NCI-H1694 treated with DMSO at 0.1 percent for 48 hours (cell line): ENCODE results near the gene KRTAP1-3.
"Not testable (repeated sequence)": the region's sequence is repeated elsewhere in the genome, so short reads cannot be mapped to it uniquely, and the experiment has no call there.

Experiments used
- DNase-seq: peaks from one replicate; lab custom pipeline; 2025; lab: John Stamatoyannopoulos, UW

KRTAP1-3 gene

DNA sequence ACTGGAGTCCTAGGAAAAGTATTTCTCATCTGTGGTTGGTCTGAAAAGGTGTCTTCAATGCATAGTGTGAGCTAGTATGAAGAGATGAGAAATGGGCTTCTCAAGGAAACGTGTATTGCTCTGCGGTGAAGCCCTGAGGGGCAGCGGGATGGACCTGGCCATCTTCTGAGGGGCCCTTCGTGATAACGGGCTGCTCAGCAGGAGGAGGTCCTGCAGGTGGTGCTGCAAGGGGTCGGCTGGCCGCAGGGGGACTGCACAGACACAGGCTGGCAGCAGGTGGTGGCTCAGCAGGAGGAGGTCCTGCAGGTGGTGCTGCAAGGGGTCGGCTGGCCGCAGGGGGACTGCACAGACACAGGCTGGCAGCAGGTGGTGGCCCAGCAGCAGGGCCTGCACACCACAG, 19.9 kb upstream of the KRTAP1-3 start:
- not testable (repeated sequence) for DNase-seq

GRCh38 chr17:41054025-41054424, 19.4 kb upstream of the KRTAP1-3 start:
- DNase-seq, result no peak

GRCh38 chr17:41052566-41052965, 17.9 kb upstream of the KRTAP1-3 start:
- DNase-seq, result no peak

GRCh38 chr17:41049110-41049509, 14.4 kb upstream of the KRTAP1-3 start:
- no peak for DNase-seq

DNA sequence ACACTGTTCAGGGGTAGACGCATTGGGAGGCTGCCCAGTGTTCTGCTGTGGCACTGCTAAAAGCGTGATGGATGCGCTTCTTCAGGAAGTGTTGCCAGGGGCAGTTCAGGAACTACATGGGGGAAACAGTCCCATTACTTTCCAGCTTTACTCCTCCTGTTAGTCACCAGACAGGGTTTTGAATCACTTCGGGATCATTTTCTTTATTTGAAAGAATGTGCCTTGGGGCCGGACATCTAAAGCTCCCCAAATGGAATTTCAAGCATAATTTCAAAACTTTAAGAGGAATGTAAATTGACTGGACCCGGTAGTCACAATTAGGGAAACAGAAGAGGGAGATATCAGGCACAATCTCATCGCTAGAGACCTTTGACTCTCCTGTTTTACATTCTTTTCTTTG, 13.8 kb upstream of the KRTAP1-3 start:
- no peak for DNase-seq

DNA sequence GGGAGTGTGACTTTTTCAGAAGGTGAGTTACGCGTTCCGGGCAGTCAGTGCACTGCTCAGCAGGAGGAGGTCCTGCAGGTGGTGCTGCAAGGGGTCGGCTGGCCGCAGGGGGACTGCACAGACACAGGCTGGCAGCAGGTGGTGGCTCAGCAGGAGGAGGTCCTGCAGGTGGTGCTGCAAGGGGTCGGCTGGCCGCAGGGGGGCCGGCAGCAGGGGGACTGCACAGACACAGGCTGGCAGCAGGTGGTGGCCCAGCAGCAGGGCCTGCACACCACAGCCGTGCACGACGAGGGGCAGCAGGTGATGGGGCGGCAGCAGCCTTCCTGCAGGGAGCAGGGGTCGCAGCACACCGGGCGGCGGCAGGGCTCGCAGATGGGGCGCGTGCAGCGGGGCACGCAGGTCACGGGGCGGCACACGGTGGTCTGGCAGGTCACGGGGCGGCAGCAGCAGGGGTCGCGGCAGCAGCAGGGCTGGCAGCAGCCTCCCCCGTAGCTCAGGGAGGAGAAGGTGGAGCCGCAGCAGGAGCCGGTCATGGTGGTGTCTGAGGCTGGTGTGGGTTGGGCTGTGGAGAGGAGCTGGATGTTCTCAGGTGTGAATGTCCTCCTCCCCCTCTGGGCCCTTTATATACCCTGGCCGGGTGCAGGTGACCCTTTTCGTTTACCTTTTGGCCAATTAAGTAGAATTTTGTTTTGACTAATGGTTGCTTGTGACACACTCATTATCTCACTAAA, 12.2 kb upstream of the KRTAP1-3 start, which contains the start of gene KRTAP2-1:
KRTAP2-1 (minus strand) TSS at position 582 of the 731 bp plus-strand sequence; CDS start at position 533, 49 bp downstream.
- DNase-seq, result not testable (repeated sequence)

GRCh38 chr17:41042953-41043352, 8.3 kb upstream of the KRTAP1-3 start:
- no peak for DNase-seq

- DNase-seq, result not testable (repeated sequence)
These were observed 6.3 kb upstream of the KRTAP1-3 start, which contains the start of gene KRTAP1-1 for GRCh38 chr17:41040783-41041571. Gene KRTAP1-1, minus strand, starts transcription at chr17:41041450. Its CDS starts 53 bp downstream, at chr17:41041397.

- DNase-seq, result no peak
These were observed 3.2 kb upstream of the KRTAP1-3 start for GRCh38 chr17:41037853-41038350.

DNA sequence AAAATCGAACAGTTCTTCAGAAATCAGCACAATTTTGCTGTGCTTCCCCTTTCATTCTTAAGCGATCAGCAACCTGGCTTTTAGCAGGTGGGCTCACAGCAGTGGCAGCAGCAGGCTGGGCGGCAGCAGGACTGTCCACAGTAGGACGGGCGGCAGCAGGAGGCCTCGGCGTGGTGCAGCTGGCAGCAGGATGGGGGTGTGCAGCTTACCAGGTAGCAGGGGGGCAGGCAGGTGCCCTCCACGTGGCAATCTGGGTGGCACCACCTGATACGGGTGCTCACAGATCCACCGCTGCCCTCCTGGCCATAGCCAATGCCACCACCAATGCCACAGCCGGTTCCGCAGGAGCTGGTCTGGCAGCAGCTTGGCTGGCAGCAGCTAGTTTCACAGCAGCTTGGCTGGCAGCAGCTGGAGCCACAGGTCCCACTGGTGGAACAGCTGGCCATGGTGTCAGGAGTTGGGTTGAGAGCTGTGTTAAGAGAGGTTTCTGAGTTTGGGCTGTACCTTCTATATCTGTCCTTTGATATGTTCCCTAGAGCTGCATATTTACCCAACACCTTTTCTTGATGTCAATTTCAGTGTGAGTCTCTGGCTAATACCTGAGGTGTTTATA, 4.9 kb downstream of the KRTAP1-3 start, which contains the start of gene KRTAP1-4:
KRTAP1-4 (minus strand) TSS at position 563 of the 613 bp plus-strand sequence; CDS start at position 446, 117 bp downstream.
- no peak for DNase-seq

DNA sequence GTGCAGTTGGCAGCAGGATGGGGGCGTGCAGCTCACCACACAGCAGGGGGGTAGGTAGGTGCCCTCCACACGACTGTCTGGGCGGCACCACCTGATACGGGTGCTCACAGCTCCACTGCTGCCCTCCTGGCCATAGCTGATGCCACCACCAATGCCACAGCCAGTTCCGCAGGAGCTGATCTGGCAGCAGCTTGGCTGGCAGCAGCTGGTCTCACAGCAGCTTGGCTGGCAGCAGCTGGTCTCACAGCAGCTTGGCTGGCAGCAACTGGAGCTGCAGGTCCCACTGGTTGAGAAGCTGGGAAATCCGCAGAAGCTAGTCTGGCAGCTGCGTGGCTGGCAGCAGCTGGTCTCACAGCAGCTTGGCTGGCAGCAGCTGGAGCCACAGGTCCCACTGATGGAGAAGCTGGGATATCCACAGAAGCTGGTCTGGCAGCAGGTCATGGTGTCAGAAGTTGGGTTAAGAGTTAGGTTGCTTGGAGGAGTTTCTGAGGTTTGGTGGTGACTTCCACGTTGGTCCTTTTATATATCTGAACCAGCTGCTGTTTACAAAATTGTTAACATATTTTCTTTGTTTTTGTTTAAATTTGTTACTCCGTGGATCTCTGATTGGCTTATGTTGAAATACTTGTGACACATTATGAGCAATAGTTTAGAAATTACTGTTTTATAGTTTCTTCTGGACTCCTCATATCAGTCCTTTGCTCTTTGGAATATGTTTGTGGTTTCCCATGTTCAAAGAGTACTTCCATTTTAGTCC, 7.8 kb downstream of the KRTAP1-3 start, which contains the start of gene KRTAP1-5:
KRTAP1-5 (minus strand) TSS at position 494 of the 757 bp plus-strand sequence; CDS start at position 441, 53 bp downstream.
- DNase-seq, result no peak

DNA sequence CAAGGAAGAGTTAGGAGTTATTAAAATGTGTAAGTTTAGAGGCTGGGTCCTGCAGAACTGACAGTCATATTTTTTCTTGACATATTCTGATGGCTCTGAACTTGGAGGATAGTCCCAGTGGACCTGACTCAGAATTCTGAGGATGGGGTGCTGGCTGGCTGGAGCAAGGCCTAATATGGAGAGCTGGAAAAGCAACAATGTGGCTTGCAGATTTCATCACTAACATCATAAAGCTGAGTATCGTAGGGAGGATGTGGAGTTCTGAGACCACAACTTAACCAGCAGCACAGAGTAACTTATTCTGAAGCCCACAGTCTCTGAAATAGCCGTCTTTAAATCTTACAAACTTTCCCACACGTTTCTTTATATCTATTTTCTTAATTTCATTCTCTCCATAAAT, 10.0 kb downstream of the KRTAP1-3 start:
- DNase-seq, result no peak

GRCh38 chr17:41020336-41020735, 14.3 kb downstream of the KRTAP1-3 start:
- no peak for DNase-seq

- no peak for DNase-seq
These were observed 15.3 kb downstream of the KRTAP1-3 start for GRCh38 chr17:41019415-41019814.

GRCh38 chr17:41018541-41018940, 16.1 kb downstream of the KRTAP1-3 start:
- no peak for DNase-seq

DNA sequence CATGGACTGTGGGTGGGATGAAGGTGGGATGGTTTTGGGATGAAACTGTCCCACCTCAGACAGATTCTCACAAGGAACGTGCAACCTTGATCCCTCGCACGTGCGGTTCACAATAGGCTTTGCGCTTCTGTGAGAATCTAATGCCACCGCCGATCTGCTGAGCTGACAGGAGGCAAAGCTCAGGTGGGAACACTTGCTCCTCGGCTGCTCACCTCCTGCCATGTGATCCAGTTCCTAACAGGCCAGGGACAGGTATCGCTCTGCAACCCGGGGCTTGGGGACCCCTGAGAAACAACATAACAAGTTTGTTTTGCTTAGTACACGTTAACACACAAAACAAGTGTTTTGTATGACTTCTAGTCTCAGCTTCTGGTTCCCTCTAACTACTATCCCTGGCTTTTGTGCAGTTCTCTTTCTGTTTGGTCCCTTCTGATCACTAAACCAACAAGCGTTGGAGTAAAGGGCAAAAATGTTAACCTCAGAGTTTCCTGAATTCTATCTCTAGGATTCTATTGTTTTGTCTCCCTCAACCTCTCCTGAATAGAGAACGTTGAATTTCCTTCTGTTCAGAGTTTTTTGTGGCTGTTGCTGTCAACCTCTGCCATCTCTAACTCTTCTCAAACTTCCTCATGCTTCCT, 18.0 kb downstream of the KRTAP1-3 start:
- DNase-seq, result no peak

GRCh38 chr17:41015454-41015853, 19.2 kb downstream of the KRTAP1-3 start:
- no peak for DNase-seq

- DNase-seq, result no peak
These were observed 21.1 kb downstream of the KRTAP1-3 start for GRCh38 chr17:41013606-41014005.

DNA sequence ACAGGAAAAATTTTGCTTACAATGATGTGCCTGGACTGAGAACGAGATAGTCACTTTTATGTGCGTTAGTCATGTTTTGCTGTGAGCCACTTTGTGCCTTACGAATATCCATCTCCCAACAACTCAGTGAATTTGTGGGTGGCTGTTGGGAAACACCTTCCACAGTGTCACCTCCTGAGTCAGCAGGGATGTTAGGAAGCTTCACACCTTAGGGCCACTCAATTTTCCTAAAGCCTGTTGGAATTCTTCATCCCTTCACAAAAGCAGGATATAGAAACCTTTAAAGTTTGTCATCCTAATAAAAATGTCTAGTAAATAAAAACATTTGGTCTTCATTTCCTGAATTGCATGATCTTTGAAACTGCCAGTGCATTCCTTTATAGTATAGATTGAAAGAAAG, 21.5 kb downstream of the KRTAP1-3 start:
- DNase-seq, result no peak

GRCh38 chr17:41012326-41013120, 22.2 kb downstream of the KRTAP1-3 start:
- no peak for DNase-seq
